SK-N-SH (cell line): ENCODE data around the gene TRANK1. TPM values are rescaled to one million over a fixed set of nuclear protein-coding genes. Genes with fewer than 3 reads are reported as not detected.

Source experiments
- CTCF ChIA-PET: fragments of 300-600, 350-600 bp; formaldehyde crosslinking; extraction: SDS; loops from one replicate; lab custom pipeline; 2021; lab: Yijun Ruan, JAX
- POLR2A ChIA-PET: fragments of 350-600 bp; sonication (Branson Sonifier 250); formaldehyde crosslinking; extraction: SDS; loops from one replicate; lab custom pipeline; 2020; ENCODE audit warnings: antibody characterized with exemption, inconsistent platforms; lab: Yijun Ruan, JAX
- DNase-seq: peaks from one replicate; pipeline ENCODE4 v3.0.0; 2012
- H2AFZ ChIP-seq: fragments of 200-600 bp; sonication (generic); 2 replicates; pipeline ENCODE4 v1.8.1; 2016; ENCODE audit warnings: antibody characterized with exemption, mild to moderate bottlenecking, low read depth
- H3F3A ChIP-seq: fragments of 200-600 bp; sonication (generic); replicated peaks from 2 replicates; pipeline ENCODE3; 2016; ENCODE audit warnings: antibody characterized with exemption, mild to moderate bottlenecking; ENCODE audit not compliant: insufficient read depth
- H3K27ac ChIP-seq, 2 experiments: fragments of 200-500 bp in 1 of 2; fragments of 200-600 bp in 1 of 2; sonication (Bioruptor generic) in 1 of 2; sonication (generic), shearing (Covaris generic) in 1 of 2; 2 replicates each; pipeline versions ENCODE4 v1.5.1 to v1.6.1; 2014 to 2016; ENCODE audit warnings: low read depth in 2 of 2, inconsistent platforms in 1 of 2, low read length in 1 of 2, mild to moderate bottlenecking in 1 of 2, mixed read lengths in 1 of 2
- H3K27me3 ChIP-seq: fragments of 200-600 bp; sonication (generic), shearing (Covaris generic); 2 replicates; pipeline ENCODE4 v1.6.1; 2016; ENCODE audit warnings: mixed run types; ENCODE audit not compliant: insufficient read depth
- H3K36me3 ChIP-seq, 2 experiments: fragments of 200-500 bp in 1 of 2; fragments of 200-600 bp in 1 of 2; sonication (Bioruptor generic) in 1 of 2; sonication (generic) in 1 of 2; replicated peaks in 1 of 2; 2 replicates each; pipeline versions ENCODE3 to v1.5.1; 2014 to 2016; ENCODE audit warnings: low read length in 1 of 2, mild to moderate bottlenecking in 1 of 2; ENCODE audit not compliant: insufficient read depth in 2 of 2, control insufficient read depth in 1 of 2
- H3K4me1 ChIP-seq, 2 experiments: fragments of 200-500 bp in 1 of 2; fragments of 200-600 bp in 1 of 2; sonication (Bioruptor generic) in 1 of 2; sonication (generic), shearing (Covaris generic) in 1 of 2; 2 replicates each; pipeline versions ENCODE4 v1.5.1 to v1.6.1; 2014 to 2016; ENCODE audit warnings: low read depth in 1 of 2, low read length in 1 of 2, mixed run types in 1 of 2; ENCODE audit not compliant: insufficient read depth in 2 of 2, control insufficient read depth in 1 of 2
- H3K4me2 ChIP-seq: fragments of 200-600 bp; sonication (generic), shearing (Covaris generic); 2 replicates; pipeline ENCODE4 v1.6.1; 2017; ENCODE audit warnings: mixed run types
- H3K4me3 ChIP-seq, 2 experiments: fragments of 200-500 bp in 1 of 2; fragments of 200-600 bp in 1 of 2; sonication (Bioruptor generic) in 1 of 2; sonication (generic), shearing (Covaris generic) in 1 of 2; 2 replicates each; pipeline versions ENCODE4 v1.5.1 to v1.8.1; 2014 to 2016; ENCODE audit warnings: low read depth in 2 of 2, inconsistent platforms in 1 of 2, low read length in 1 of 2, mild to moderate bottlenecking in 1 of 2, mixed read lengths in 1 of 2, moderate library complexity in 1 of 2
- H3K79me2 ChIP-seq: fragments of 200-600 bp; sonication (generic); 2 replicates; pipeline ENCODE4 v1.8.1; 2017; ENCODE audit warnings: mild to moderate bottlenecking; ENCODE audit not compliant: insufficient read depth
- H3K9ac ChIP-seq: fragments of 200-600 bp; sonication (generic); 2 replicates; pipeline ENCODE4 v1.6.1; 2017; ENCODE audit warnings: mixed run types
- H3K9me2 ChIP-seq: fragments of 200-600 bp; sonication (generic); 2 replicates; pipeline ENCODE4 v1.6.1; 2017; ENCODE audit warnings: mixed run types
- H3K9me3 ChIP-seq: fragments of 200-600 bp; sonication (generic); 2 replicates; pipeline ENCODE4 v1.6.1; 2017; ENCODE audit warnings: mixed run types, mild to moderate bottlenecking, moderate library complexity
- H4K20me1 ChIP-seq: fragments of 200-600 bp; sonication (generic); 2 replicates; pipeline ENCODE4 v1.6.1; 2017; ENCODE audit warnings: mild to moderate bottlenecking, mixed run types; ENCODE audit not compliant: insufficient read depth
- CHD2 ChIP-seq: fragments of 150-350 bp; IDR thresholded peaks from 2 replicates; pipeline ENCODE4 v1.6.1; 2018; ENCODE audit warnings: low read length; ENCODE audit not compliant: partially characterized antibody
- CTCF ChIP-seq: fragments of 200-600 bp; sonication (generic); IDR thresholded peaks from 2 replicates; pipeline ENCODE4 v1.6.1; 2017; ENCODE audit warnings: antibody characterized with exemption, mild to moderate bottlenecking, moderate library complexity
- GATA2 ChIP-seq: sonication (generic); formaldehyde crosslinking; IDR thresholded peaks from 2 replicates; pipeline ENCODE4 v1.5.0; 2020; ENCODE audit warnings: mild to moderate bottlenecking, missing genetic modification reagents
- MXI1 ChIP-seq: IDR thresholded peaks from 2 replicates; pipeline ENCODE4 v1.6.1; 2012; ENCODE audit warnings: mild to moderate bottlenecking, low read depth, low read length, improper control_type of control experiment
- NFIC ChIP-seq: IDR thresholded peaks from 2 replicates; pipeline ENCODE4 v1.4.0; 2012; ENCODE audit warnings: borderline replicate concordance
- PBX3 ChIP-seq: IDR thresholded peaks from 2 replicates; pipeline ENCODE4; 2012
- RAD21 ChIP-seq: IDR thresholded peaks from 2 replicates; pipeline ENCODE4 v1.6.1; 2012; ENCODE audit warnings: mild to moderate bottlenecking, low read length
- REST ChIP-seq: IDR thresholded peaks from 2 replicates; pipeline ENCODE4 v1.6.1; 2012; ENCODE audit warnings: mild to moderate bottlenecking, low read depth, low read length, moderate library complexity
- RFX5 ChIP-seq: IDR thresholded peaks from 2 replicates; pipeline ENCODE4 v1.6.1; 2012; ENCODE audit warnings: mild to moderate bottlenecking, improper control_type of control experiment, low read length
- RXRA ChIP-seq: IDR thresholded peaks from 2 replicates; pipeline ENCODE4 v1.4.0; 2012; ENCODE audit warnings: low read depth, mild to moderate bottlenecking, borderline replicate concordance
- TAF1 ChIP-seq: IDR thresholded peaks from 2 replicates; pipeline ENCODE4 v1.6.1; 2012; ENCODE audit warnings: low read depth, mild to moderate bottlenecking, low read length, moderate library complexity, borderline replicate concordance
- TCF12 ChIP-seq: IDR thresholded peaks from 2 replicates; pipeline ENCODE4 v1.4.0; 2012
- TEAD4 ChIP-seq: IDR thresholded peaks from 2 replicates; pipeline ENCODE4 v1.4.0; 2012; ENCODE audit warnings: mild to moderate bottlenecking, borderline replicate concordance; ENCODE audit not compliant: insufficient read depth
- ZBTB33 ChIP-seq: IDR thresholded peaks from 2 replicates; pipeline ENCODE4 v1.4.0; 2012; ENCODE audit warnings: low read depth, borderline replicate concordance
- WGBS: methylation state at CpG from one replicate; pipeline ENCODE4 v1.1.6; 2017; ENCODE audit warnings: low lambda C conversion rate; 5-methylcytosine and 5-hydroxymethylcytosine counted together
- polyA plus RNA-seq, 3 experiments: library from polyadenylated mRNA; depleted of rRNA; stranded (reverse); fragments of >200 nt; gene quantifications; 2 replicates each; pipeline ENCODE4 v1.2.3, GENCODE V29; 2012

The TRANK1 gene
- polyA plus RNA-seq, 1 of the 3 experiments (the other 2 are of a cell fraction): 0.16 TPM

- POLR2A ChIA-PET: interaction anchor here (1.0 kb wide), 1 partner anchor 155 kb away, joined by 3 read pairs; no protein-coding TSS in a partner anchor
- CTCF ChIA-PET: interaction anchor here (1.0 to 1.6 kb wide), 6 partner anchors 9 to 129 kb away, joined by 3 to 5 read pairs (median 4); no protein-coding TSS in a partner anchor
- H3K4me2 ChIP-seq: no peak overlapping the region
- no peak overlapping the region for H3K27ac ChIP-seq
- H2AFZ ChIP-seq: no peak overlapping the region
- TF ChIP-seq RAD21 (peak; percentile 24; the same call in 1 of the 2 replicates), PBX3 (no peak), TAF1 (no peak), RXRA (no peak), TCF12 (no peak), CTCF (0 out of 2 replicates have a peak, but pooled peaks have one; percentile 8), NFIC (no peak), CHD2 (no peak), MXI1 (no peak)
- no peaks in the 10 kb centered on the region for H4K20me1 ChIP-seq
- H3K9me2 ChIP-seq: no peaks in the 10 kb centered on the region
- 44% methylated on average over 3 of the region's 3 CpGs for WGBS
- peaks cover 0 to 2% of the 10 kb centered on the region in 2 experiments; a peak in 1 of 4 replicates for H3K4me1 ChIP-seq
- no peaks in the 10 kb centered on the region for H3K27me3 ChIP-seq
- no peak for DNase-seq
- no peaks in the 10 kb centered on the region for H3K9me3 ChIP-seq
- H3K9ac ChIP-seq: no peak overlapping the region
- no peaks in the 10 kb centered on the region for H3F3A ChIP-seq
- H3K4me3 ChIP-seq: no peak overlapping the region
- H3K79me2 ChIP-seq: no peaks in the 10 kb centered on the region
- H3K36me3 ChIP-seq: no peaks in the 10 kb centered on the region
Measured at GRCh38 chr3:36837089-36837488, 107.8 kb downstream of the TRANK1 start.

- Histone ChIP-seq H3K9ac (no peak overlapping the region), H3K79me2 (no peaks in the 10 kb centered on the region), H3K9me3 (no peaks in the 10 kb centered on the region), H3K4me1 (no peaks in the 10 kb centered on the region; a peak in 1 of 4 replicates), H3F3A (no peaks in the 10 kb centered on the region), H3K9me2 (no peaks in the 10 kb centered on the region), H3K4me3 (no peak overlapping the region), H3K27ac (no peak overlapping the region), H4K20me1 (no peaks in the 10 kb centered on the region), H3K36me3 (no peaks in the 10 kb centered on the region), H2AFZ (no peak overlapping the region), H3K27me3 (no peaks in the 10 kb centered on the region), H3K4me2 (no peak overlapping the region)
- DNase-seq: no peak
- ChIA-PET CTCF (interaction anchor here (0.8 to 1.2 kb wide), 2 partner anchors 29 to 36 kb away, joined by 3 read pairs; no protein-coding TSS in a partner anchor), POLR2A (no interaction called here)
- 39% methylated on average over 4 of the region's 10 CpGs for WGBS
- no peak for TF ChIP-seq RFX5
- no peak for TF ChIP-seq REST
- TF ChIP-seq TCF12: no peak
- TF ChIP-seq GATA2 (CRISPR knock-in tag): no peak
- no peak for TF ChIP-seq CHD2
- TF ChIP-seq TEAD4: no peak
- TF ChIP-seq CTCF: no peak
- no peak for TF ChIP-seq ZBTB33
- no peak for TF ChIP-seq MXI1
Measured at GRCh38 chr3:36833160-36833814, 111.6 kb downstream of the TRANK1 start.
